PC-3 (cell line): ENCODE measurements around the gene TNFRSF17.

Experiments
- EZH2 ChIP-seq: fragments of 300-600 bp; sonication (generic); IDR thresholded peaks from one replicate; pipeline ENCODE4 v1.6.1; 2017; ENCODE audit warnings: antibody characterized with exemption, mild to moderate bottlenecking, low read length; ENCODE audit not compliant: unreplicated experiment
- TF ChIP-seq, protein P1 (sequence below): fragments of 300-600 bp; sonication (generic); conservative IDR thresholded peaks from 2 replicates; pipeline ENCODE4 v1.5.1; 2017; ENCODE audit warnings: antibody characterized with exemption, low read depth, mild to moderate bottlenecking, low read length

DNA sequence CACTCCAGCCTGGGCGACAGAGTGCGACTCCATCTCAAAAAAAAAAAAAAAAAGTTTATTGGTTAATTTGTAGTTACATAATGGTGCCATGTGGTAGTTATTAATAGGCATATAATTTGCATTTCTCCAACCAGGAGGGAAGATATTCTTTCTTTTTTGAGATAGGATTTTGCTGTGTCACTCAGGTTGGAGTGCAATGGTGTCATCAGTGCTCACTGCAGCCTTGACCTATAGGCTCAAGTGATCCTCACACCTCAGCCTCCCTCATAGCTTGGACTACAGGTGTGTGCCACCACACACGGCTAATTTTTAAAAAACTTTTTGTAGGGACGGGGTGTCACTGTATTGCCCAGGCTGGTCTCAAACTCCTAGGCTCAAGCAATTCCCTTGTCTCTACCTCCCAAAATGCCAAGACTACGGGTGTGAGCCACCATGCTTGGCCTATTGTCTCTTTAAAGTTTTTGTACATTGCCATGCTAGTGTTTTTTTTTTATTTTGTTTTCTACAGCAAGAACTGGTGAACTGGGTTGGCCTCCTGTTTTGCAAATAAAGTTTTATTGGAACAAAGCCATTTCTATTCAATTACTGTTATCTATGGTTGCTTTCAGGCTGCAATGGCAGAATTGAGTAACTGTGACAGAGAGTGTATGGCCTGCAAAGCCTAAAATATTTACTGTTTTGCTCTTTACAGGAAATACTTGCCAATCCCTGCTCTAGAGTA, 23.4 kb downstream of the TNFRSF17 start:
- TF ChIP-seq, protein P1, sequence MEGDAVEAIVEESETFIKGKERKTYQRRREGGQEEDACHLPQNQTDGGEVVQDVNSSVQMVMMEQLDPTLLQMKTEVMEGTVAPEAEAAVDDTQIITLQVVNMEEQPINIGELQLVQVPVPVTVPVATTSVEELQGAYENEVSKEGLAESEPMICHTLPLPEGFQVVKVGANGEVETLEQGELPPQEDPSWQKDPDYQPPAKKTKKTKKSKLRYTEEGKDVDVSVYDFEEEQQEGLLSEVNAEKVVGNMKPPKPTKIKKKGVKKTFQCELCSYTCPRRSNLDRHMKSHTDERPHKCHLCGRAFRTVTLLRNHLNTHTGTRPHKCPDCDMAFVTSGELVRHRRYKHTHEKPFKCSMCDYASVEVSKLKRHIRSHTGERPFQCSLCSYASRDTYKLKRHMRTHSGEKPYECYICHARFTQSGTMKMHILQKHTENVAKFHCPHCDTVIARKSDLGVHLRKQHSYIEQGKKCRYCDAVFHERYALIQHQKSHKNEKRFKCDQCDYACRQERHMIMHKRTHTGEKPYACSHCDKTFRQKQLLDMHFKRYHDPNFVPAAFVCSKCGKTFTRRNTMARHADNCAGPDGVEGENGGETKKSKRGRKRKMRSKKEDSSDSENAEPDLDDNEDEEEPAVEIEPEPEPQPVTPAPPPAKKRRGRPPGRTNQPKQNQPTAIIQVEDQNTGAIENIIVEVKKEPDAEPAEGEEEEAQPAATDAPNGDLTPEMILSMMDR, result no peak
- no peak for TF ChIP-seq EZH2
